ENCODE results near the gene ATPAF2.

Gene ATPAF2

GRCh38 chr17:17985153-17985552, 53.8 kb downstream of the ATPAF2 start:
- DNase-seq = no peak

- no peak for DNase-seq
Measured at GRCh38 chr17:17983776-17984175, 55.2 kb downstream of the ATPAF2 start.

DNA sequence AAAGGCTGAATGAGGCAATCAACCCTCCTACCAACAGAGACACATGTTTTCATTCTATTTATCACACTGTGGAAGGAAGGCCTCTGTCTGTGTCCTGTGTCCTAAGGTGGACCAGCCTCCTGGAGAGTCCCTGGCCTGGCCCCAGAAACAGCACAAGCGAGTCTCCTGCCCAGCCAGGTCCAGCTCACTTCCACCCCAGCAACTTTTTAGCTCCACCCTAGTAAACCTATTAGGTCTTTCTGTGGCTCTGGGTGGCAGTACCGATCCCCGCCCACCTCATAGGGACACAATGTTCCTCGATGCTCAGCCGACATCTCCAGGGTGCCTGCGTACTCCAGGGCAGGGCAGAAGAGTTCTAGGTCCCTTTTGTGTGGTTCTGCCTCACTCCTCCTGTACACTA, 55.6 kb downstream of the ATPAF2 start:
- no peak for DNase-seq

DNA sequence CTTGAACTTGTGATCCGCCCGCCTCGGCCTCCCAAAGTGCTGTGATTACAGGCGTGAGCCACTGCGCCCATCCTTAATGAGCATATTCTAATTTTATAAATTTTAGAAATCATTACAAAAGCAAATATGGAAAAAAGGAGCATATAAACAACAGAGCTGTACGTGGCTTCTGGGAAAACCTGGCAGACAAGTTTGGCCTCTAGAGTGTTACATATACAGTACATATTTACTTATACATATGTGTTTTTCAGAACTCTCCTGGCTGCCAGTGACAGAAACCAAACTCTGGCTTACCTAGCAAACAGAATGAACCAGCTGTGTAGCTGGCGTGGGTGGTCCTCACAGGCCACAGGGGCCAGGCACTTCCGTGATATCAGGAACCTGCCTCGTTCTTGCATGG, 56.2 kb downstream of the ATPAF2 start:
- no peak for DNase-seq

DNA sequence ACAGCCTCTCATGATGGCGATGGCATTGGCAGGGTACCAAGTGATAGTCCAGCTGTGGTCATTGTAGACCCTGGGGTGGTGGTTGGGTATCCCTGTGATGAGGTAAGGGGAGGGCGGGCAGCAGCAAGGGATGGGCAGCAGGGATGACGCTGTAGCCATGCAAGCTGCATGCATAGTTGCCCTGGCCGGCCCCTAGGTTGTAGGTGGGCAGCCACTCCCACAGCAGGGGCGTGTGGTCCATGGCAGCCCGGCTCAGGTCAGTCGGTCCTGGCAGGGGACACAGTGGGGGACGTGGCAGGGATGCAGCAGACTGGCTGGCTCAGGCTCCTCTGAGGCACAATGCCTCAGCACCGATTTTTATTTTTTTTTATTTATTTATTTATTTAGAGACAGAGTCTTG, 57.6 kb downstream of the ATPAF2 start:
- DNase-seq = no peak

- DNase-seq = no peak
Measured at GRCh38 chr17:17979778-17980177, 59.2 kb downstream of the ATPAF2 start.

DNA sequence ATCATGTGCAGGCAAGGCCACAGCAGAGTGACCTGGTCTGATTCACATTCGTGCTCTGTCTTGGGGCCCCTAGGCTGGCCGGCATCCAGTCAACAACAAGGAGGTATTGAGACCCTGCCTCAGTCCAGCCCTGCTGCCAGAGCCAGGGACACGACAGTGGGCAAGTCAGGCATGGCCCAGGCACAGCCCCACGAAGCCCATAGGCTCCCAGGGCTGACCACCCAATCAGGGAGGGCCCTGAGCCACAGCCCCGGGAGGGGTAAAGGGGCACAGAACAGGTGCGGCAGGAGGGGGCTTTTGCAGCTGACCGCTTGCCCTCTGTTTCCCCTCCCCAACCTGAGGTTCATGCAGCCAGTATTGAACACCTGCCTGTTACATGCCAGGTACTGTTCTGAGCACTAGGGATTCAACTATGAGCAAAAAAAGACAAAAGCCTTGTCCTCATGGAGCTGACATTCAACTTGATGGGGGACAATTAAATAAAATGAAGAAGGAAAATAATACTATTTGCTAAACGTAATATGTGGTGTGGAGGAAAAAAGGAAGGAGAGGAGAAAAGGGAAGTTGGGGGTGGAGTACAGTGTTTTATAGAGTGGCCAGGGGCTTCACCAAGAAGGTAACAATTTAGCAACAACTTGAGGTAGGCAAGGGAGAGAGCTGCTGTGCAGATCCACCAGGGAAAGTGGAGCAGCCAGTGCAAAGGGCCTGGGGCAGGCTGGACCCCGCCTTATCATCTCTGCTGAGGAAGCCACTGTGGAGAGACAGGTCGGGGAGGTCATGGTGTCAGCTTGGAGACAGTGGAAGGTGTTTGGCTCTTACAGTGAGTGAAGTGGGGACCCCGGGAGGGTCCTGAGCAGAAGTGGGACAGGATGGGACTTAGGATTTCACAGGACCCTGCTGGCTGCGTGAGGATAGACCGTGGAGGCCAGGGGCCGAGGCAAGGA, 60.2 kb downstream of the ATPAF2 start:
- DNase-seq = no peak

GRCh38 chr17:17976931-17977570, 61.9 kb downstream of the ATPAF2 start:
- DNase-seq = no peak

DNA sequence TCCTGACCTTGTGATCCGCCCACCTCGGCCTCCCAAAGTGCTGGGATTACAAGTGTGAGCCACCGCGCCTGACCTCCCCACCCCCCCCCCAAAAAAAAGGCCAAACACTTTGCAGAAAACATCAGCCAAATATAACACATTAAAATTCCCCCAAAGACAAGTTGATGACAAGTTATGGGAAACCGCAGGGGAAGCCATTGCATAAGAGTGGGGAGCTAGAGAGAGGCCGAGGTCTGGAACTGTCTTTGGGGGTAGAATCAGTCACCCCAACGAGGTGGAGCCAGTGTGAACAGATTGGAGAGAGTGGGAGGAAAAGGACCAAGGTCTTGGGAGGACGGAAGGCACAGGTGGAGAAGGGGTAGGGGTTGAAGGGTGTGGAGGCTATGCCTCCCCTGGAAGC, 63.5 kb downstream of the ATPAF2 start:
- no peak for DNase-seq

DNA sequence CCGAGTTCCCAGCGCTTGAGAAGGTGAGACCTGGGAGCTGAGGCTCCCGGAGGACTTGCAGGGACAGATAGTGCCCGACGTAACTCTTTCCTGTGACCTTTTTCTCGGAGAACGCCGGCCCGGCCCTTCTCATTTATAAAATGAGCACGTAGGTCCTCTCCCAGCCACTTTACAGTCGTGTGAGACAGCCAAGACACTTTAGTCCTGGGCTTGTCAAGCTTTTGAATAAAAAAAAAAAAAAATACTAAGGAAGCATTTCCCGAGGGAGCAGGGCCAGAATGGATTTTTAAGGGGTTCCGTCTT, 66.1 kb downstream of the ATPAF2 start:
- no peak for DNase-seq

DNA sequence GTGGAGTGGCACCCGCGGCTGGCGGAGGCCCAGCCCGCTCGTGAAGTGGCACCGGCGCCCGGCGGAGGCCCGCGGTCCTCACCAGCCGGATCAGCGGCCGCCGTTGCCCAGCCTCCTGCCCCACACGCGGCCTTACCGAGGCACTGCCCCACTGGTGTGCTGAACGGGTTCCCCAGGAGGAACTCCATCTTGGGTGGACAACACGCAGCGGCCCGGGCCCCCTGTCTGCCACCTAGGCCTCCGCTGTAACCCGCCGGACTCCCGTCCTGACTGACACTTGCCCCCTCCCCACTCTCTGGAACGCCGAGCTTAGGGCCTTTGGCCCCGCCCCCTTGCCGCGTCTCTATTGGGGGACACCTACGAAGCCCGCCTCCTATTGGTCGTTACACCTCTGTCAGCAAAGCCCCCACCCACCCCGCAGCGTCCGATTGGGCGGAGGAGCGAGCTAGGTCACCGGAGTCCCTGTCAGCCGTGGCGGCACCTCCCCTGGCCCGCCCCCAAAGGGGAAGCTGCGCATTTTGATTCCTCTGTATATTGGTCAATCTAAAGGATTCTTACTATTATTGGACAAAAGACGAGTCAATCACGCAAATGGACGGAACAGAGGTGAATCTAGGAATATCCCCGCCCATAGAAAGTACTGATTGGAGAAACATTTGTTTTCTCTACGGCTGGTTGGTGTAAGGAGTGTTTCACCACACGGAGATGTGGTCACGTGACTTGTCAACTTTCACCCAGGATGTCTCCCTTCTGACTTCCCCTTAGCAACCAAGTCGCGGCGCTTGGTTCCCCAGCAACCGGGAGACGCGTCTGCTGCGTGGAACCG, 66.6 kb downstream of the ATPAF2 start, which contains the start of the genes DRC3 and TOM1L2:
Gene DRC3 (plus strand): TSS at position 737 of the 826 bp plus-strand sequence. CDS start 4,737 bp downstream, outside the sequence.
Gene TOM1L2 (minus strand): TSS at position 275 of the 826 bp plus-strand sequence. CDS start 87 bp downstream, at position 188.
- DNase-seq = peak; percentile 100

- peak; percentile 34 for DNase-seq
Measured at GRCh38 chr17:17971431-17972125, 67.4 kb downstream of the ATPAF2 start.

DNA sequence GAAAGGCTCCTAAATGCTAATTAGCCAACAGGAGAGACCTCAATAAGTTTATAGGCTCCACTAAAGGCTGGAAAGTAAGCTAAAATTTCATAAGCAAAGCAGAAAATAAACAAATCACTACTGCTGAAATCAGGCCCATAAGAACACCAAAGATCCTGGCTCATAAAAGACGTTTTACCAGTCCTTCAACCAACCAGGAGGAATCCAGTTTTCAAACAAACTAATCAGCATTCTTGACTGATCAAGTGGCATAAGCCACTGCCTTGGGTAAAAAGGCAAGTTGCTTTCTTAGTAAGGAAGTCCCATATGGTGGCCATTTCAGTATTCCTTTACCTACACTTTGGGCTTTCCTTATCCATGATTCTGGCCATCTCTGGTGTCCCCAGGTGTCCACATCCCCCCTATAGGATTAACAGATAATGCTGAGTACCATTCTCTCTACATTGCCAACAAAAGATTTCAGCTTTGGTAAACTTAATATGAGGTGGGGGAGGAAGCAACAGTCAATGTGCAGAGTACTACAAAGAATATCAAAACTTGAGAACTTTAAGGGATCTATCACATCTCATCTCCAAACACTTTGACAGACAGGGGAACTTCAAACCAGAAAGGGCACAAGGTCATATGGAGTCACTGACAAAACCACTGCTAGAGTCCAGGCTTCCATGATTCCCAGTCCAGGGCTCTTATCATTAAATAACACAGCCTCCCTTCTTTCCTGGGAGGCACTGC, 68.1 kb downstream of the ATPAF2 start:
- no peak for DNase-seq
